ENCODE results near the gene STAT6. TPM values are rescaled to one million over a fixed set of nuclear protein-coding genes. Genes with fewer than 3 reads are reported as not detected.

Gene STAT6
- polyA plus RNA-seq, 1 experiment: 177 TPM

DNA sequence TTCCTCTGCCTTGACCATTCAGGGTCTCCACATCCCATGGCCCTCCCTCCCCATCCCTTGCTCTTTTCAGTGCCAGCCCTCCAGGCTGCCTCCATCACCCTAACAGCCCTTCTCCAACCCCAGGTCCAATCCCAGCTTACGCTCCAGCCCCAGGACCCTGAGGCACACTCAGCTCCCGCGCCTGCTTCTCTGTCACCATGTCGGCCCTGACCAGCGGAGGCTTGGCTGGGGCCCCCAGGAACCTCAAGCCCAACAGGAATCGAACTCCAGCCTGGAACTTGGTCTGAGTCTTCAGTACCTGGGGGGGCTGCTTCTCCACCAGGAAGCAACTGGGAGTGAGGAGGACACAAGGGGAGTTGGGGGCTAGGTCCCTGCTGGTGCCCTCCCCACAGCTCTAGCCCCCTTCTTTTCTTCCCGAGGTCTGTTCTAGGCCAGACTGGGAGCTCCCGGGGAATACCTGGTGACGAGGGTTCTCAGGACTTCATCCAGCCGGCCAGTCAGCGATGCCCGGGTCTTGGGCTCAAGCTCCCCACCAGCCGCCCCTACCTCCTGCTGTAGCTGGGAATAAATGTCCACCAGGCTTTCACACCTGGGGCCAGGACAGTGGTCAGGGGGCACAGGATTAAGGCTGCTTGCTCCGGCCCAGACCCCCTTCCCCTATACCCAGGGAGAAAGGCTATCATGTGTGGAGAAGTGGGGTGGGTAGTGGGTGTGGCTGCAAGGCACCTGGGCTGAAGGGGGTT is 6.0 kb downstream of the STAT6 start:
- H3K4me3 ChIP-seq (ENCODE audit: low read depth, low read length): no peak overlapping the region

DNA sequence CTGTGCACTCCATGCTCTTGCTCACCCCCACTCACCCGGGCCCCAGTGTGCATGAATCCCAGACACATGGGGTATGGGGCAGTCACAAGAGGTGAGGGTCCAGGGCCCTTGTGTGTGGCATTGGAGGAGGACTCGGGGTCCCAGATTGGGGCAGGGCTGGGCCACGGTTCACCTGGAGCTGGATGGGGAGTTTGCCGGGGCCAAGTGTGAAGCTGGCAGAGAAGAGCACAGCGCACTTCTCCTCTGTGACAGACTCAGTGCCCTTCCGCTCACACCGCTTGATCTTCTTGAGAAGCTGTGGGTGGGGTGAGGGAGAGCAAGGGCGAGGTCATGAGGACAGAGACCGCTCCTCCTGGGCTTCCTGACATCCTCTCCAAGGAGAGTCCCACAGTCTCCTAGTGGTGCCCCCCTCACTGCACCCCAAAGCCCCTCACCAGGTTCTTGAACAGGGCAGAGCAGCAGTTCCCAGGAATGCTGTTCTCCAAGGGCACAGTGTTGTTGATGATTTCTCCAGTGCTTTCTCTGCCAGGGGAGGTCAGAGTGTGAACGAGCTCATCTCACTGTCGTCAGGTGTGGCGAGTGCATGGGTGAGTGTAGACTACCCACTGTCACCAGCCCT is 6.8 kb downstream of the STAT6 start:
- no peak for DNase-seq (ENCODE audit: low read depth)
- H3K4me3 ChIP-seq (ENCODE audit: low read depth, low read length): no peak overlapping the region
- TF ChIP-seq, protein P1, sequence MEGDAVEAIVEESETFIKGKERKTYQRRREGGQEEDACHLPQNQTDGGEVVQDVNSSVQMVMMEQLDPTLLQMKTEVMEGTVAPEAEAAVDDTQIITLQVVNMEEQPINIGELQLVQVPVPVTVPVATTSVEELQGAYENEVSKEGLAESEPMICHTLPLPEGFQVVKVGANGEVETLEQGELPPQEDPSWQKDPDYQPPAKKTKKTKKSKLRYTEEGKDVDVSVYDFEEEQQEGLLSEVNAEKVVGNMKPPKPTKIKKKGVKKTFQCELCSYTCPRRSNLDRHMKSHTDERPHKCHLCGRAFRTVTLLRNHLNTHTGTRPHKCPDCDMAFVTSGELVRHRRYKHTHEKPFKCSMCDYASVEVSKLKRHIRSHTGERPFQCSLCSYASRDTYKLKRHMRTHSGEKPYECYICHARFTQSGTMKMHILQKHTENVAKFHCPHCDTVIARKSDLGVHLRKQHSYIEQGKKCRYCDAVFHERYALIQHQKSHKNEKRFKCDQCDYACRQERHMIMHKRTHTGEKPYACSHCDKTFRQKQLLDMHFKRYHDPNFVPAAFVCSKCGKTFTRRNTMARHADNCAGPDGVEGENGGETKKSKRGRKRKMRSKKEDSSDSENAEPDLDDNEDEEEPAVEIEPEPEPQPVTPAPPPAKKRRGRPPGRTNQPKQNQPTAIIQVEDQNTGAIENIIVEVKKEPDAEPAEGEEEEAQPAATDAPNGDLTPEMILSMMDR (IDR thresholded peaks at IDR 0.05; ENCODE audit: insufficient read depth, low read depth, low read length): no peak
- POLR2A ChIA-PET: no interaction called here
- H3K27me3 ChIP-seq (ENCODE audit: control insufficient read depth, insufficient read depth, low read length): no peaks in the 10 kb centered on the region
- CTCF ChIA-PET: interaction anchor here (0.8 to 10.0 kb wide), 5 partner anchors 8 to 32 kb away, joined by 3 to 190 read pairs (median 3); partner anchors contain the start of genes LRP1 and NAB2
- peaks cover 44% of the 10 kb centered on the region for H3K36me3 ChIP-seq (ENCODE audit: control insufficient read depth, insufficient read depth, low read length)

More for the DNA sequence above, 6.0 kb downstream of the STAT6 start:
- TF ChIP-seq, protein P1 (IDR thresholded peaks at IDR 0.05; ENCODE audit: insufficient read depth, low read depth, low read length): no peak
- ChIA-PET POLR2A (no interaction called here), CTCF (interaction anchor here (0.8 to 10.0 kb wide), 2 partner anchors 10 to 11 kb away, joined by 3 to 190 read pairs; partner anchors contain the start of gene NAB2)
- no peak for DNase-seq (ENCODE audit: low read depth)
- Histone ChIP-seq H3K27me3 (ENCODE audit: control insufficient read depth, insufficient read depth, low read length) (no peaks in the 10 kb centered on the region), H3K36me3 (ENCODE audit: control insufficient read depth, insufficient read depth, low read length) (peaks cover 42% of the 10 kb centered on the region)

DNA sequence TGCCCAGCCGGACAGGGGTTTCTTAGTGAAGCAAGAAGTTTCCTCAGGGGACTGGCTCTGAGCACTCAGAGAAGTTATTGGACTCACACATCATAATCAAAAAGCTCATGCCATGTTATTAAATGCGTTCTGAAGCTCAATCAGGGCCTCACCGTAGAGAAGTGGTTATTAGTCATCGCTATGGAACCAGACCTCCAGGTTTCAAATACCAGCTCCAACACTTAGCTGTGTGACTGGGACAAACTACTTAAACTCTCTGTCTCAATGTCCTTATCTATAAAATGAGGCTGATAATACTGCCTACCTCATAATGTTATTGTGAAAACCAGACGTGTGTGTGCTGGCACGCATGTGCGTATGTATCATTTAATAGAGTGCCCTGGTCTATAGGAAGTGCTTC is 7.3 kb downstream of the STAT6 start:
- DNase-seq (ENCODE audit: low read depth): no peak
- POLR2A ChIA-PET: no interaction called here
- TF ChIP-seq, protein P1 (IDR thresholded peaks at IDR 0.05; ENCODE audit: insufficient read depth, low read depth, low read length): no peak
- CTCF ChIA-PET: interaction anchor here (1.2 to 10.0 kb wide), 4 partner anchors 8 to 32 kb away, joined by 3 to 190 read pairs (median 6); partner anchors contain the start of genes LRP1 and NAB2
- Histone ChIP-seq H3K27me3 (ENCODE audit: control insufficient read depth, insufficient read depth, low read length) (no peaks in the 10 kb centered on the region), H3K4me3 (ENCODE audit: low read depth, low read length) (no peak overlapping the region), H3K36me3 (ENCODE audit: control insufficient read depth, insufficient read depth, low read length) (peaks cover 46% of the 10 kb centered on the region)

DNA sequence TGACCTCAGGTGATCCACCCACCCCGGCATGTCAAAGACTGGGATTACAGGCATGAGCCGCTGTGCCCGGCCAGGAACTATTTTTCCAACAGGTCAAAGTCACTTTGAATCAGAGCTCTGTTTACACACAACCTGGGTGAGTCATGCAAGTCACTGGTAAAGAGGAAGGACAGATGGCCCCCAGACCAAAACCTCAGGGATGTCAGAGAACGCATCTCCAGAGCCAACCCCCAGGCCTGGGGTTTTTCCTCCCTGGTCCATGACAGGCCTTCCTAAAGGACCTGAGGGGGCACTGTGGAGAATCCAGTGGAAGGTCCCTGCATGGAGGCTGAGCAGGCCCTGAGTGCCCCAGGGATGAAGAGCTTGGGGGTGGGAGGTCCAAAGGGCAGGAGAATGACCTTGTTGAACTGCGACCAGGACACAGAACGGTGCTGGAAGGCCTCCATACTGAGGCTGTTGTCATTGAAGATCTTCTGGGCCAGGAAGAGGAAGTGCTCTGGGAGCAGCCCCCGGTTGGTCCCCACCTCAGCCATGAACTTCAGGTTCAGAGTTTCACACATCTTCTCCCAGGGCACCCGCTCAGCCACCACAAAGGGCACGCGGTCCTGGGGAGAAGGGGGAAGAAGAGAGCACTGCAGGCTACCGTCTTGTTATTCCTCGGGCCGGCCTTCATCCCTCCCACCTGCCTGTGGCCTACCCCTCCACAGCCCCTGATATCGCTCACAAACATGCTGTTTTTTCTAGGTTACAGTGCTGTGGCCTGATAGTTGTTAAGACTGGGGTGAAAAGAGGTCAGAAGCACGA is 9.1 kb downstream of the STAT6 start:
- ChIA-PET CTCF (interaction anchor here (15.6 kb wide), 1 partner anchor 6 kb away, joined by 190 read pairs; the partner anchor contains the start of gene STAT6), POLR2A (interaction anchor here (0.6 kb wide), 1 partner anchor 9 kb away, joined by 5 read pairs; the partner anchor contains the start of gene STAT6)
- Histone ChIP-seq H3K36me3 (ENCODE audit: control insufficient read depth, insufficient read depth, low read length) (peaks cover 47% of the 10 kb centered on the region), H3K27me3 (ENCODE audit: control insufficient read depth, insufficient read depth, low read length) (no peaks in the 10 kb centered on the region), H3K4me3 (ENCODE audit: low read depth, low read length) (no peak overlapping the region)
- TF ChIP-seq, protein P1 (IDR thresholded peaks at IDR 0.05; ENCODE audit: insufficient read depth, low read depth, low read length): no peak
- DNase-seq (ENCODE audit: low read depth): no peak

Data from BJ (cell line).